UCSD-AML1 (cell line): Measurements from ENCODE around the gene ITGA7.

Experiments used
- DNase-seq: peaks from one replicate; lab custom pipeline; 2025; ENCODE audit not compliant: unreplicated experiment; lab: John Stamatoyannopoulos, UW

Gene ITGA7

DNA sequence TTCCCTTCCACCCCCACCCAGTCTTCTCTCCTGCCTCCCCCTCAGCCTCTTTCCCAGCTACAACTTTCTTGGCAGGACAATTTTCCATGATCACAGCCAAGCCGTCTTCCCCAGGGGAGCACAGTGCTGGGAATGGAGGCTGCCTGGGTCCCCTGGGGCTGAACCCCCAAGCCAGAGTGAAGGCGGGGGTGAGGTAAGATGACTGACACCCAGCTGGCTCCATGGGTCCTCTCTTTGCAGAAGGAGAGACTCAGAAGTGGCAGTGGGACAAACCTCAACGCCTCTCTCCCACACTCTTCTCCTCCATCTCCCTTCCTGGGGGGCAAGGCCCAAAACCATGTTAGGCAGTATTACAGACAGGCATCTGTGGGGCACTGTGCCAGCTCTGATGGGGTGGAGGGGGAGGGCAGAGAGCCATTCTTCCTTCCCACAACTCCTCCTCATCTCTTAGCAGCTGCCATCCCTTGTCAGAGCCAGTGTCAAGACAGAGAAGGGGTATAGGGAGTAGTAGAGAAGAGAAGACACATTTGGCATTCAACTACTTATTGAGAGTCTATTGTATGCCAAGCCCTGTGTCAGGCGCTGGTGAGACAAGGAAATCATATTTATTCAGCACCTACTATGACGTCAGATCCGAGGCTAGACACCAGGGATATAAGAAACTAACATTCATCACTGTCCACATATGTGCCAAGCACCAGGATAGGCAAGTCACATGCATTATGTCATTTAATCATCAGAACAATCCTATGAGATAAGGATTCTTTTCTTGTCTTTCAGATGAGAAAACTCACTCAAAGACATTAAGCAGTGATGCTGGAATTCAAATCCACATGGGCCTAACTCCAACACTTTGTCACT lies 3.6 kb downstream of the ITGA7 start:
- DNase-seq, result no peak

DNA sequence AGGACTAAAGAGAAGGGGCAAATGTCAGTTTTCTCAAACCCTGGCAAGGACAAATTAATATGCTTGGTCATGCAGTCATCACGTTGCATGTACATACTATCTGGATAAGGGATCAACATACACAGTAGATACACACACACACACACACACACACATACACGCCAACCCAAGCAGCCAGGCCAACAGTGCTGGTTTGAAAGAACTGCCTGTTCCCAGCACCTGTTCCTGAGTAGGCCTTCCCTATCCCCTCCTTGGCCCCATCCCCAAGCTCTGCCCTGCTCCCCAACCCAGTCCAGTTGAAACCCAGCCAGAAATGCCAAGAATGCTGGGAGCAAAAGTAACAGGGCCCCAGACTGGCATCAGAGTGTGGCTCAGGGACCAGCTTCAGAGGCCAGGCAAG lies 4.4 kb downstream of the ITGA7 start:
- no peak for DNase-seq

DNA sequence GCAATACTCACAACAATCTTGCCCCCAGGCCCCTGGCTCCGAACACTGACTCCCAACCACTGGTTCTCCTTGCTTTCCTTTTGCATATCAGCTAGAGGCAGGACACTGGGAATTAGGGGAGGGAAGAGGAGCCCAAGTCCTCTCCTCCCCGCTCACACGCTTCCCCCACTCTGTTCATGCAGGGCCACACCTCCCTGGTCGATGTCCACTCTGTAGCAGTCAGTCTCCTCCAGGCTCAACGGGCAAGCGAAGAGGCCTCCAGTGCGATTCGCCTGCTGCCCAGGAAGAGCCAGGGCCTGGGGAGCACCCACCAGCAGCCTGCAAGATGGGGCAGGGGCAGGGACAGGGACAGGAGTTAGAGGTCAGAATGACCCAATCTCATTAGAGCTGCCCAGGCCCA lies 4.8 kb downstream of the ITGA7 start:
- no peak for DNase-seq

DNA sequence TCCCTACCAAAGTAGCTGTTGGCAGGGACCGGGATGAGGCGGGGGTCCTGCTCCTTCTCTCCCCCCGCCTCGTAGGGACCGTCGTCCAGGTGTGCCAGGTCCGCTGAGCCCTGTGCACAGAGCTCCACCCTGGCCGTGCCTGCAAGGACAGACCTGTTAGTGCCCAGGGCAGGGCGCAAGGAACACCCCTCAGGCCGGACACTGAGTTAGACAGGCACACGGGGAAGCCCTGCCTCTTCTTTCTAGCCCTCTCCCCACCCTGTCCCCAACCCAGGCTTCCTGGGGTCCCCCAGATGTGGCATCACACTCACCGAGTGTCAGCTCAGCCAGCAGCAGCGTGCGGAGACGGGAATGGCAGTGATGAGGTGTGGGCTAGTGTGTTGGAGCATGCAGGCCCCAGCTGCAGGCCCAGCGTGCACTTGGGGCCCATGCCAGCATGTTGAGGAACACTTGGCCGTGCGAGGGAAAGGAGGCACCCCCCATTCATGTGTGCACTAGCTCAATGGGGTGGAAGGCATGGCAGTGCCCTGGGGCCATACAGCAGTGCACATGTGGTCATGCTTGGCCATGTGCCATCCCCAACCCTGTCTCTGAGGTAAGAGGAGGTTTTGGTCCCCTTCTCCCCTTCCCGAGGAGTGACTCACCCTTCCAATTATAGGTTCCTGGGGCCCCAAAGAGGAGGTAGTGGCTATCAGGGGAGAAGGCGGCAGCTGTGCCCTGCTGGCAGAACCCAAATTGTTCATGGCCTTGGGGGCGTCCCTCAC lies 7.3 kb downstream of the ITGA7 start:
- no peak for DNase-seq

DNA sequence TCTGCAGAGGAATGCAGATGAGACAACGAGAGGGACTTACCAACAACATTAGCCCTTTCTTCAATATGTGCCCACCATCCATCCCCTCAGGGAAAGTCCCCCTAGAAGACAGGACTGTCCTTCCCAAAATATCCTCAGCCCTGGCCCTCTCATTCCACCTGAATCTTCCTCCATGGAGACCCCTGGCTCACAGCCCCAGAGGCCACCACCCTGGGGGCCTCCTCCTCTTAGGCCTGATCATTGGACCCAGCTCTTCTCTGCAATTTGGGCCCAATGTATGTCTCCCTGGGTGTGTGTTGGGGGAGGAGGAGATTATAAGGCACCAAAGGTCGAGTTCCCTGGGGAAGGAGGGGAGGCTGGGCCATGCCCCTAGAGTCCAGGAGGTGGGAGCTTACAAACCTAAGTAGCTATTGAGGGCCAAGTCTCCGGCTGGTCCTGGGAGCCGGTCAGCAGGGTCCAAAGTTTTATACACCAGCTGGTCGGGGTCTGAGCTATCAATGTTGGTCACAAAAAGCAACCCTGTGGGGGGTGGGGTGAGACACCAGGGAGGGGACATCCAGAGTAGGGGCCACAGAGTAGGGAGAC lies 8.1 kb downstream of the ITGA7 start:
- no peak for DNase-seq

DNA sequence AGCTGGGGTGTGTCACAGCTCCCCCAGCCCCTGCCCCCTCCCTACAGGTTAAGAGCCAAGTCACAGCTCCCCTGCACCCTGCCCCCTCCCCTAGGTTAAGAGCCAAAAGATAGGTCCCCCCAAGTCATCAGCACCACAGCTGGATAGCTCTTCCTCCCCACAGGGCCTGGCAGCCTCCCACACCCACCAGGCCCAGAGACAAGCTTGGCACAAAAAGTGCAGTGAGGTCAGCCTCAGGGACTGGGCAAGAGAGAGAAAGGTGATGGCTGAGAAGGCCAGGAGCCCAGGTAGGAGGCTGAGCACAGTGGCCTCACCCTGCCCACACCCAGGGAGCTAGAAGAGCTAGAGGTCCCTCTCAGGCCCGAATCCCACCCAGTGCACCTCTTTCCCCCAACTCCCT lies 8.7 kb downstream of the ITGA7 start:
- DNase-seq, result no peak

DNA sequence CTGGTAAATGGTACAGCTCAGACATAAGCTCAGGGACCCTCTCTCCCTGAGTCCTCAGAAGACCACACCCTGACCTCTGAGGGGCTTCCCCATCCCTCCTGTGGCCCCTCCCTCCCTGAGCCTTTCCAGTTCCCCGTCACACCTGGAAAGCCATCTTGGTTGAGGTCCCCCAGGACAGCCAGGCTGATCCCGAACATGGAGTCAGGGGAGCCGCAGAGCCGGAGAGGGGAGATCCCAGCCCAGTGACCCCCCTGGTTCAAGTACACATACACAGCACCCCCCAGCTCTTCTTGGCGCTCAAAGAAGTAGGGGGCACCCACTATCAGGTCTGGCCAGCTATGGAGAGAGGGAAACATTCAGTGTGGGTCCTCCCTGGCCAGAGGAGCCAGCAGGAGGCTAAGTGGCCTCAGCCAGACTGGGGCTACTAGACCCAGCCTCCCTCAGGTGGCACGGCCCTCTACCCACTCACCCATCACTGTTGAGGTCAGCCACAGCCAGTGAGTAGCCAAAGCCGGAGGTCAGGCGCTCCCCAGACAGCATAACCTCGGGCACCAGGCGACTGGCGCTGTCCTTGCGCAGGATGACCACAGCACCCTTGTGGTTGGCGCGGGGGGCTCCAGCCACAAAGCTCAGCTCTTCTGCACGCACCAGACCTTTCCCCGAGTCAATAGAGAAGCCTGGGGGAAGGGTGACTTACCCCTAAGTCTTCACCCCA lies 9.3 kb downstream of the ITGA7 start:
- DNase-seq, result no peak

DNA sequence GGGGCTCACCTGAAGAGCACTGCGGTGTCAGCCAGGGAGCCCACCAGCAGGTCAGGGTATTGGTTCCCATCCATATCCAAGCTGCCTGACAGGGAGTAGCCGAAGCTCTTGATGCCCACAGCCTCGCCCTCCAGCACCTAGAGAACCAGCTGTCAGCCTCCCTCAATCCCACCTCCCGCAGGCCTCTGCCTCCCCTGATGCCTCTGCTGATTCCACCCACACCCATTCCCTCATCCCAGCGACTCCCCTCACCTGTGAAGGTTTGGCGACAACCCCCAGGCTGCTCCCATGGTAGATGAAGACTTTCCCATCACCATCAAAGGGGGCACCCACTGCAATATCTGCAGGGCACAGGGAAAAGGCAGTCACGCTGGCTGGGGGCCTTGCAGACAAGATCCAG lies 10.0 kb downstream of the ITGA7 start:
- DNase-seq, result no peak

DNA sequence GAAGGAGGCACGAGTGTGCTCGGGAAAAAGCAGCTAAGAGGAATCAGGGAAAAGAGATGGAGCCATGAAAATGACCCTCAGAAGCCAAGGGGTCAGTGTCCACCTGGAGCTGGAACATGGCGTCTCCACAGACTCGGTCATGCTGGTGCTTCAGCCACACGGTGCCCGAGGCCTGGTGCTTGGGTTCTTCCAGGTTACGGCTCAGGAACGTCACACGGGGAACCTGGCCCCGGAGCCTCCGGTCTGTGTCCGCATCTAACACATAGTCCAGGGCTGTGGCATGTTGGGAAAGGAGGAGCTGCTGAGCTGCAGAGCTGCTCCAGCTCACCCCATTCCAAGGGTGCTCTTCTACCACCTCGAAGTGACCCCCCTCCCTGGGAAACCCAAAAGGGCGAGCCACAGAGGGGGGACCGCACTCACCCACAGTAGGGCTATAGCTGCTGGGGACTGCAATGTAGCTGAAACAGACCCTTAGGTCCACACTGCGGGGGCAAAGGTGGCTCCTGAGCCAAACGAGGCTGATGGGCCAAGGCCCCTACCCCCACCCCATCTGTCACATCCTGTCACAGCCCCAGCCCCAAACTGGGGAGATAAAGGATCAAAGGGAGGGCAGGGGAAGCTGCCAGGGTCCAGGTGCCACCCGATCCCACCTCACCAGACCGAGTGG lies 10.8 kb downstream of the ITGA7 start:
- no peak for DNase-seq

DNA sequence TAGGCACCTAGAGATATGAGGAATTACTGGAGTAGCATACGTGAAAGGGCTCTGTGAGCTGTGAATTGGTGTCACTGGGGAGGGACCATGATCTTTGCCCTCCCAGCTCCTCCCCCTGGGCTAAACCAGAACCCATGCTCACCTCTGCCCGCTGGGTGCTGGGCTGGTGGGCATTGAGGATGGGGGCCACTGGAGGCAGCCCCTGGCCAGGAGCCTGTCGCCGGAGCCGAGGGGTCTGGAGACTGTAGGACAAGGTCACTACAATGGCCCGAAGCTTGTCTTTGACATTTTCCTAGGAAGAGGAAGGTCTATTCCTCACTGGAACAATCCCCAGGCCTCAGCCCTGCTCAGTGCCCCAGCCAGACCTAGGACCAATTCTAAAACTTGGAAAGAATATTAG lies 11.6 kb downstream of the ITGA7 start:
- DNase-seq, result no peak

DNA sequence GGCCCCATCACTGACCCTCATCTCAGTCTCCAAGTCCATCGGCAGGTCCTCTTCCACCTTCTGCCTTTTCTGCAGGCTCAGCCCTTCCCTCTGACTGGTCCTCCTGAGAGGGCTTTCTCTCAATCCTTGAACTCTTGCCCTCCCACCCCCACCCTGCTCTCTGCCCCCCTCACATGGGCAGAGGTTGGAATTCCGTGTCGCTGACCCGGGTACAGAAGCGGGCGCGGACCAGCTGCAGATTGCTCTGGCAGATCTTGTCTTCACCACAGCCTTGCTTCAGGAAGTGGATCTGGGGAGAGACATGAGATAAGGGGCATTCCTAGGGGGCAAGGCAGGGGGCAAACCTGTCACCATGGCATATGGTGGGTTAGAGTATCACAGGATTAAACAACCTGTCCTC lies 12.4 kb downstream of the ITGA7 start:
- no peak for DNase-seq

DNA sequence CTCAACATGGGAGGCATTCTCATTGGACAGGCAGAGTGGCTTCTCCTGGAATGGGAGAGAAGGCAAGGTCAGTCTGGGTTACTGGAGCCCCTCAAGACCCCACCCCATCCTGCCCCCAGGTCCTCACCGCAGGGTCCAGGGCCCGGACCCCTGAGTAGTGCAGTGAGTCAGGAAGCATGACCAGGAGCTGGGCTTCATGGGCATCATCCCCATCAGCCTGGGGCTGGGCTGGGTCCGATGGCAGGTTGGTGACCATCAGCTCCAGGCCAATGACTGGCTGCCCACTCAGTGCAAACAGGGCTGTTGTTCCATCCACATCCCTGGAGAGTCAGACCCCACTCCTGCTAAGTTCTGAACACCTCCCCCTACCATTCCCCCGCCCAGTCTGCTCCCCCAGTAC lies 13.1 kb downstream of the ITGA7 start:
- no peak for DNase-seq

DNA sequence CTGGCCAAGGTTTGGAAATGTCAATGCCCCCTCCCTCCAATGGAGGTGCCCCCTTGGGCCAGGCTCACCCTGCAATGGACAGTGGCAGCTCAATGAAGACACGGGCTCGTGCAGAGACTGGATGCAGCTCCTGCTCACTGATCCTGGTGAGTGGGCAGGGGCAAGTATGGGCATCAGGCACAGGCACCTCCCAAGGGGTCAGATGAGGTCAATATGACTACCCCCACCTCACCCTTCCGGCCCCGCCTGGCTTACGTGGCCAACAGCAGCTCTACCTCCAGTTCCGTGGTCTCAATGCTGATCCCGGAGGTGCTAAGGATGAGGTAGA lies 13.6 kb downstream of the ITGA7 start:
- no peak for DNase-seq

DNA sequence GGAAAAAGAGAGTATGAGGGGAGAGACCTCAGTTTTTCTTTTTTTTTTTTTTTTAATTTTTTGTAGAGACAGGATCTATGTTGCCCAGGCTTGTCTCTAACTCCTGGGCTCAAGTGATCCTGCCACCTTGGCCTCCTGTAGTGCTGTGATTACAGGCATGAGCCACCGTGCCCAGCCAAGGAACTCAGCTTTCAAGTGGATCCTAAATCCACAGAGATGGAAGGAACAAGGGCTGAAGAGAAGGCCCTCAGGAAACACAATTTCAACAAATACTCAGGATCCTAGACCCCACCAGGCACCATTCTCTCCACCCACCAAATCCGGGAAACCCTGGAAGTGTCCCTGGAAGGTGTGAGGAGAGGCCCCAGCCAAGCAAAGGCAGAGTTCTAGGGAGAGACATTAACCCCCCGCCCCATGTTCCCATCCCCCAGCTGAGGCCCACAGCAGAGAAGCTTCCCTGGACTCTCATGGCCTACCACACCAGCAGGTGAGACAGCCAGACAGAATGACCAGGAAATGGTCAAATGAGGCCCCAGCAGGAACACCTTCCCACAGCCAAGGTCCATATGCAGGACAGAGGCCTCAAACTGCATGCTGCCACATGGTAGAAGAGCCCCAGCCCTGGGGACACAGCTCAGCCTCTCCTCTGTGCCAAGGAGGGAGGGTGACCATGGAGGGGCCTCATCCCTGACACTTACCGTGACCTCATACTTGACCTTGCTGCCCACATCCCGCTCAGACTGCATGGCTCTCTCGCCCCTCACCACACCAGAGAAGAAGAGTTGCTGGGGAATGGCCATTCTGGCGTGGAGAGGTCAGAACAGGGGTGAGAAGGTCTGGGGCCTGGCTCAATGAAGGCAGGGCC lies 14.1 kb downstream of the ITGA7 start:
- DNase-seq, result no peak

DNA sequence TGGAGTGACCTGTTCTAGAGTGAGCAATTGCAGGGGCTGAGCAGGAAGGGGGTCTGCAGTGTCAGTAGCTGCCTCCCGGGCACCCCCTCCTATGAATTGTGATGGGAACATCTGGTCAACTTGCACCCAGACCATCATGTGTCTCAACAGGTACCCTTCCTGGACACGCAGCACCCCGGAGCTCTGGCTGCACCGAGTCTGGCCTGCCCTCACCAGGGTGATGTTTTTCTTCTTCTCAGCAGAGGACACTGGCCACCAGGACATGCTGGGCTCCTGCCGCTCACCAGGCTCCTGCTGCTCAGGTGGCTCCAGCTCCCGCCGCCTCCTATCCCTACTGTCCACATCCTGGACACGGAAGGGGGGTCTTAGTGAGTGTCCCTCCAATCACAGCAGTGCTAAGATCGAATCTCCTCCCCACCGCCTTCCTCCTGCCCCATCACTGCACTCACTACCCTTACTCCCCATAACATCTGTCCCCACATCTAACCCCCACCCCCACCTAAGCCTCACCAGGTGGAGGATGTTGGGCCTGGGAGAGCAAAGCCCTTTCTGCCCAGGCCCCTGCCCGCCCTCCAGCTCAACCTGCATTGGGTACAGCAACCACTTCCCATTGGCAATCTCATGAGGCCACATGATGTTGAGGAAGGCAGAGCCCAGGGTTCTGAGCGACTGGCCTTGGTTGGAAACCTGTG lies 14.9 kb downstream of the ITGA7 start:
- DNase-seq, result no peak

DNA sequence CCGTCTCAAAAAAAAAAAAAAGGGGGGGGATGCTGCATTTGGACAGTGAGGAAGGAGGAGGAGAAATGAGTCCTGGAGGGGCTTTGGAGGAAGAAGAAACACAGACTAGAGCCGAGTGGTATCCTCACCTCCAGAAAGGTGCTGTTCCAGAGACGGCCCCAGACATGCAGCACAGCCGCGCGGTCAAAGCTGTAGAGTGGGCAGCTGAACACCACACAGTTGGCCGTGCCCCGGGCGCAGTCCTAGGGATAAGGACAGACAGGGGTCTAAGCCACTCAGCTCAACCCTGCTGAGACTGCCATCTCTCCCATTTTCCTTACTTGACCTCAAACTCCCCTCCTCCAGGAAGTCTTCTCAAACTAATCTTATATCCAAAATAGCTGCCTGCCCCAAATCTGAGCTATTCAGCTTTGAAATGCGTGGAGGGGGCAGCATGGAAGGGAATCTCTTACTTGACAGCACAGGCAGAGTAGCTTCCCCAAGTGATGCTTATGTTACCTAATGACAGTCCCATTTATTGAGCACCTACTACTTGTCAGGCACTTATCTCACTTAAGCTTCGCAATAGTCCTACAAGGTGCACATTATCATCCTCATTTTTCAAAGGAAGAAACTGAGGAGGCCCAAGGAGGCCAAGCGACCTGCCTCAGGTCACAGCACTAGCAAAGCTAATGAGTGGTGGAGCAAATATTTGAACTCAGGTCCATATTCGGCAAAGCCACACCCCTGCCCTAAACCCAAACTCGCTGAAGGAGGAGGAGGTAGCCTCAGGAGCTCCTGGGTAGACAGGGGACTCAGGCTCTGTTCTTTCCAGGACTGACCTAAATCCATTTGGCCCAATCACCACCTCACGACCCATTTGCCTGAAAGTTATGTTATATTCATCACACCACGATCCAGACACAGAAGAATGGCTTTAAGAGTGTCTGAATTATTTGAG lies 18.7 kb downstream of the ITGA7 start:
- DNase-seq, result no peak

DNA sequence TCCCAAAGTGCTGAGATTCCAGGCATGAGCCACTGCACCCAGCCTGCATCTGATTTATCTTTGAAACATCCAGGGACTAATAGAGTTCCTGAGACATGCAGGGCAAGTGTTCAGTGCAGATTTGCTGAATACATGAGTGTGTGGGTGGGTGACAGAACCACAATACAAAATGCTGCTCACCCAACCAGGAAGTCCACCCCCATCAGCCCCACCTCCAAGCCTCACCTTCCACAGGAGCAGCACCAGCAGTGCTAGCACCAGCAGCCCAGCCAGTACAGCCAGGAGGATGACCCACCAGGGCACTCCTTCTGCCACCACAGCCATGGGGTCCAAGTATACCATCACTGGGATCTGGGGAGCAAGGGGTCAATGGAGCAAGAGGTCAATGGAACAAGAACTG lies 20.0 kb downstream of the ITGA7 start:
- no peak for DNase-seq

DNA sequence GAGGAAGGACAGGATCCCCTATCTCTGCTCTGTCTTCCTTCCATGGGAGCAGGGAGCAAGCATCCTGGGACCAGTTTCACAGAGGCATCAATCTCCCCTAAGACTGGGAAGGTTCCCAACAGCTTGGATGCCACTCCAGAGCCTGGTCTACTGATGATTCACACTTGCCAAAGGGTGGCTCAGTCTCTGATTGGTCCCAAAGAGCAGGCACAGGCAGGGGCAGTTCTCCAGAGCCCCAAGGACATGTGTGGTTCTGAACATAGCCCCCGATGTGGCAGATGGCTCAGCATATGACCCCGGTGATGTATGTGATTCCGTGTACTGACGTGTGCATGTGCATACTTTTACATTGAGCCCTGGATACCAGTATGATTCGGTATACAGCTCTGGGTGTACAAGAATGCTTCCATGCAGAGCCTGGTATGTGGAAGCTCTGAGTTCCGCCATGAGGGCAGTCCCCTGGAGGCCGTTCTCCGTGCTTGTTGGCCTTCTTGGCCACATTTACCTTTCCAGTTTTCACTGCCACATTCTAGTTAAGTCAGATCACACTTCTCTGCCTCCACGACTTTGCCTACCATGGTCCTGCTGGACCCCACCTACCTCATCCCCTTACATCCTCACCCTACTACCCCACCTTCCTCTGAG lies 21.2 kb downstream of the ITGA7 start:
- DNase-seq, result no peak
